CD4-positive, alpha-beta T cell treated with Interleukin-2 at 100 ng/mL for 4 hours (primary cell): Measurements from ENCODE around the gene OSBPL10.
"Not testable (repeated sequence)": the region's sequence is repeated elsewhere in the genome, so short reads cannot be mapped to it uniquely, and the experiment has no call there.

Experiments
- DNase-seq: peaks from one replicate; pipeline ENCODE4 v3.0.0-alpha.2; 2020; ENCODE audit warnings: low spot score

OSBPL10 gene

DNA sequence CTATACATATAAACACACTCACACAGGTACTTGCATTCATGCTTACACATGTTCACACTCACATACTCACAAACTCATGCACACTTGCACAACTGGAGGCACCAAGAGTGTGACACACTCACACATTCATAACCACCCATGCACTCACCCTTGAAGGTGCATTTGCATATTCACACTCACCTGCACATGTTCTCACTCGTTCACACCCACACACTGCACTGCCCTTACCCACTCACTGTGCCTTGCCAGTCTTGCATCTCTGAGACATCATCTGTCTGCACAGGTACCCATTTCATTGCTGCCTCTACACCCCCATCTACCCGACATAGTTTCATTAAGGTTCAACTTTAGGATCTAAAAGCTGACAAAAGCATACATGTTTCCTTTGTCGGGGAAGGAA, 95.8 kb downstream of the OSBPL10 start:
- no peak for DNase-seq

- DNase-seq = no peak
Observed at GRCh38 chr3:31884251-31884650, 96.8 kb downstream of the OSBPL10 start.

DNA sequence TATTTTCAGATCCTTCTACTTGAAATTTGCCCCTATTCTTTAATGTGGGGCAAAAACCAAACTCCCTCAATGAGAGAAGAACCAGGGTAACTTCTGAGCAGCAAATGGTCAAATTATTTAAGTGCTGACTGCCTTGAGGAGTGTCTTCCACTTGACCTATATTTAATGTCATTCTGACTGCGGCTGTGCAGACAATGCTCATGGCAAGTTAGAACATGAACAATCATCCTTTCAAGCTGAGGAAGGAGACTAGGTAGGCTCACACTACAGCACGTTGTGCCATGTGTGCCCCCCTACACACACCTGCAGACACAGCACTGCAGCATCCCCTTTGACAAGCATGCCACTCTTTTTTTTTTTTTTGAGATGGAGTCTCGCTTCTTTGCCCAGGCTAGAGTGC, 98.2 kb downstream of the OSBPL10 start:
- DNase-seq = no peak

DNA sequence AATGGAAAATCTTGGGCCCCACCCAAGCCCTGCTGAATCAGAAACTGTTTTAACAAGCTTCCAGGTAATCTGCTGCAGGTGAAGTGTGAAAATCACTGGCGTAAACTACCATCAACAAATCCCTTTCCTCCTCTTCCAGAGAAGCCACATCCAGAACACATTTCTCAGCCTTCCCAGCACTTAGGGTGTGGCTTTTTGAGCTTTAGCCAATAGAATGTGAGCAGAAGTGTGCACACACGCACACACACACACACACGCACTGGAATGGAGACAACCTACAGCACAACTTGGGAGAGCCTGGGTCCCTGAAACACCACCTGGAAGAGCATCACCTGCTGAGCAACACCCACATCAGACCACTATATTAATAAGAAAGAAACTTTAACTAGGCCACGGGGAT, 98.6 kb downstream of the OSBPL10 start:
- no peak for DNase-seq

GRCh38 chr3:31880482-31881078, 100.5 kb downstream of the OSBPL10 start:
- no peak for DNase-seq

GRCh38 chr3:31880020-31880419, 101.0 kb downstream of the OSBPL10 start:
- DNase-seq = no peak

DNA sequence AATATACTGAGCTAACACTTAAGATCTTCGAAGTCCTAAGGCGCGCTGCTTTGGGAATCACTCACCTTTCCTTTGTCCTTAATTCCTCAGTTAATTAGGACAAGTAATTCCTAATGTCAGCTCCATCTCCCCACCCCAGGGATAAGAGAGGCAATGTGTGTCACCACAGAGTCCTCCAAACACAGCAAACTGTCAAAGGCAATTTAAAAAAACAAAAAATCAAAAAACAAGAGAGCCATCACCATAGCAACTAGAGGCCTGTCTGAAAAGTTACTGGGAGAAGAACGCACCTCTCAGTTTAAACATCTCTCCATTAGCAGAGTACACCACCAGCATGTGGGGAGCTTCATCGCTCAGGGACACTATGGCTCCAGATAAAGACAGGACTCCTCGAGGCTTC, 101.7 kb downstream of the OSBPL10 start:
- no peak for DNase-seq

GRCh38 chr3:31878231-31878838, 102.7 kb downstream of the OSBPL10 start:
- DNase-seq = no peak

DNA sequence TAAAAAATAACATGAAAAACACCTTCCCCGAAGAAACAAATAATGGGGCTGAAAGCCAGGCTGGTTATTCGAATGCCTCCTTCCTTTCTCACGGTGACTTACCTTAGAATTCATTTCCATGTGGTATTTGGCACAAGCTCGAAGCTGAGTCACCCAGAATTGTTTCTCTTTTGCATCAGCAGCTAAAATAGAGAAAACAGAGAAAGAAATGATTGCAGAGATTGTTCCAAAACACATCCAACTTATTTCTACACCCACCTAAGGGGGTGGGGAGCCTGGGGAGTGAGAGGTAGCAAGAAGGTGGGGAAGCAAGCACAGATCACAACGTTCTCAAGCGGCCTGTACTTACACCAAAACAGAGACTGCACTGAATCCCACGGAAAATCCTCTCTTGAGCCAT, 104.7 kb downstream of the OSBPL10 start:
- DNase-seq = no peak

DNA sequence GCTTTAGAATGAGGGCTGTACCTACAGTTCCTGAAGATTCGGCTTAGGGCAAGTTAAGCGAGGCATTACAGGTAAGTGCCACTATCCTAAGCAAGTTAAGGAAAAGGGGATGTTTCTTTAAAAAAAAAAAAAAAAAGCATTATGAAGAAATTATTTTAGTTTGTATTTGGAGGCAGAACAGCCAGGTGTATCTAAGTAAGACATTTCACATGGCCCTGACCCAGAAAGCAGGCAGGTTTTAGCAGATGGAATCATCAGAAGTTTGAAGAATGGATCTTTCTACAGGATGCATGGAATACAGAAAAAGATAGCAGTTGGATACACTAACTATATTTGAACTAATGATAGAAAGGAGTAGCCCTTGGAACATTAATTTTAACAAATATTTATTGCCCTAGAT, 105.6 kb downstream of the OSBPL10 start:
- no peak for DNase-seq

DNA sequence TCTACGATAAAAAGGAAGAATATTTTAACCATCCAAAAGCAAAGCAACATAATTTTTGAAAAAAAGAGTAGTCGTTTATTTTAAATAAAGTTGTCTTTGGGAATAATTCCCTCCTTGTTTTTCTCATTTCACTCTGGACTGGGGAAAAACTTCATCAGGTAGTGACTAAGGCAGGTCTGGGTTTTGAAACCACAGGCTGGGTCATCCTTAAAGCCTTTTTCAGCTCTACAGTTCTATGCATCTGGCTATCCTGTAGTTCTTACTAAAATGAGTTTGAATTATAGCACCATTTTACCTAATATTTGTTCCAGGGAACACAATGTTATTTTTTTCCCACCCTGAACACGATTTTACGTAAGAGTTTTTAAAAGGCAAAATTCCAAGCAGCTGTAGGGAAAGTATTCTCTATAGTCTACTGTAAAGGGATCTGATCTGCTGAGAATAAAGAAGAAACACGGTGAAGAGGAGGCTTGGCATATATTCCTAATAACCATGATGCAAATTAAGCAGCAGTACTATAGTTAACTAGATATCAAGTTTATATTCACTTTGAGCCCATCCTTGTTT, 107.7 kb downstream of the OSBPL10 start:
- no peak for DNase-seq

GRCh38 chr3:31871939-31872507, 109.0 kb downstream of the OSBPL10 start:
- DNase-seq = no peak

DNA sequence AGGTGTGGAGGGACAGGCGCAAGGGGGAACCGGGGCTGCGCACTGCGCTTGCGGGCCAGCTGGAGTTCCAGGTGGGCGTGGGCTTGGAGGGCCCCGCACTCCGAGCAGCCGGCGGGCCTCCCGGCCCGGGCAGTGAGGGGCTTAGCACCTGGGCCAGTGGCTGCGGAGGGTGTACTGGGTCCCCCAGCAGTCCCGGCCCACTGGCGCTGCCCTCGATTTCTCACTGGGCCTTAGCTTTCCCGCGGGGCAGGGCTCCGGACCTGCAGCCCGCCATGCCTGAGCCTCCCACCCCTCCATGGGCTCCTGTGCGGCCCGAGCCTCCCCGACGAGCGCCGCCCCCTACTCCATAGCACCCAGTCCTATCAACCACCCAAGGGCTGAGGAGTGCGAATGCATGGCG, 111.0 kb downstream of the OSBPL10 start:
- not testable (repeated sequence) for DNase-seq

DNA sequence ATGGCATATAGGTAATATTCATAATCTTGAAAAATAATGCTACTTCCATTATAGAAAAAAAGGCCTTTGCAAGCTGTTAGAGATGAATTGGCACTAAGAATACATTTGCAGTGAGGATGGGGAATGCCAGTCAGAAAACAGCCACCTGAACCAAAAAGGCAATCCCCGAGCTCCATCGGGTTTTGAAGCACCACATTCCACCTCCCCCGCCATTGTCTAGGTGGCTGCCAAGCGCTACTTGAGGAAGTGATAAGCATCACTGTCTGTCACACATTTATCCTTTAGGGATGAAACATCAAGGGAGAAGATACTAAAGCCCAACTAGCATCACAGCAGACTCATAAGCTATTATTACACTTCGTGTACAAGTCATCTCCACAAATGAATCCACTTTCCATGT, 112.8 kb downstream of the OSBPL10 start:
- no peak for DNase-seq

GRCh38 chr3:31862666-31863279, 118.3 kb downstream of the OSBPL10 start:
- DNase-seq = no peak

DNA sequence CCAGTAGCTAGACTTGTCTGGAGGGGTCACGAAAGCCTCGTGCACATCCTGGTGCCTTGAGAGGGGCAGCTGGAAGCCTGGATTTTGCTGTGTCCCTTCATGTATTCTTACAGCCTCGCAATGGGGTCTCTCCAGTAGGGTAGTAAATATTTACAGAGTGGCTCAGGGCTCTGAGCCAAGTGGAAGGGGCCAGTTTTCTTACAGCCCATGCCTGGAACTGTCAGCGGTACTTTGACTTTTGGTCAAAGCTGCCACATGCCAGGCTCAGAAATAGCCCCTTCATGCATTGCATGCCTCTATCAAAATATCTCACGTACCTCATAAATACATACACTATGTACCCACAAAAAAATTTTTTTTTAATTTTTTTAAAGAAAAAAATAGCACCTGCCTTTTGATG, 119.2 kb downstream of the OSBPL10 start:
- DNase-seq = no peak

DNA sequence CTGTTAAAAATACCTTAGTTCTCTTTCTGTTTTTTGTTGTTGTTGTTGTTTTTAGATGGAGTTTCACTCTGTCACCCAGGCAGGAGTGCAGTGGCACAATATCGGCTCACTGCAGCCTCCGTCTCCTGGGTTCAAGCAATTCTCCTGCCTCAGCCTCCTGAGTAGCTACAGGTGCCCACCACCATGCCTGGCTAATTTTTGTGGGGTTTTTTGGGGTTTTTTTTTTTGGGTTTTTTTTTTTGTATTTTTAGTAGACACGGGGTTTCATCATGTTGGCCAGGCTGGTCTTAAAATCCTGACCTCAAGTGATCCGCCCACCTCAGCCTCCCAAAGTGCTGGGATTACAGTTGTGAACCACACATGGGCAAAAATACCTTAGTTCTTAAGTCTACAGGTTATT, 120.4 kb downstream of the OSBPL10 start:
- DNase-seq = not testable (repeated sequence)

GRCh38 chr3:31859245-31859644, 121.8 kb downstream of the OSBPL10 start:
- no peak for DNase-seq

GRCh38 chr3:31858439-31858838, 122.6 kb downstream of the OSBPL10 start:
- DNase-seq = no peak

- DNase-seq = no peak
Observed at GRCh38 chr3:31853580-31853979, 127.5 kb downstream of the OSBPL10 start.

GRCh38 chr3:31851278-31851677, 129.8 kb downstream of the OSBPL10 start:
- DNase-seq = no peak

DNA sequence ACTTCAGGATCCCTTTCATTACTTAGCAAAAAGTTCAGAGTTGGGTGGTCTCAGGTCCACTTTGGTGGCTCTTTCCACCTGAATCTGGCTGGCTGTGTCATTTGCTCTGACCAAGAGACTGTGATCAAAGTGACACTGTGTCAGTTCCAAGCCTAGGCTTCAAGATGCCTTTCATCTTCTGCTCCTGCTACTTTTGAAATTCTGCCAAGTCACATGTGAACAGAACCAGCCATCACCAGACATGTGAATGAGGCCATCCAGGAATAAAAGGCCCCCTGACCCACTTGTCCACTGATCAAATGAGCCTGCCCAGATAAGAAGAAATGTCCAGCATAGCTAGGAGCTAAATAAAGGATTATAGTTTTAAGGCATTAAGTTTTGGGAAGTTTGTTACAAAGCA, 132.2 kb downstream of the OSBPL10 start:
- no peak for DNase-seq

DNA sequence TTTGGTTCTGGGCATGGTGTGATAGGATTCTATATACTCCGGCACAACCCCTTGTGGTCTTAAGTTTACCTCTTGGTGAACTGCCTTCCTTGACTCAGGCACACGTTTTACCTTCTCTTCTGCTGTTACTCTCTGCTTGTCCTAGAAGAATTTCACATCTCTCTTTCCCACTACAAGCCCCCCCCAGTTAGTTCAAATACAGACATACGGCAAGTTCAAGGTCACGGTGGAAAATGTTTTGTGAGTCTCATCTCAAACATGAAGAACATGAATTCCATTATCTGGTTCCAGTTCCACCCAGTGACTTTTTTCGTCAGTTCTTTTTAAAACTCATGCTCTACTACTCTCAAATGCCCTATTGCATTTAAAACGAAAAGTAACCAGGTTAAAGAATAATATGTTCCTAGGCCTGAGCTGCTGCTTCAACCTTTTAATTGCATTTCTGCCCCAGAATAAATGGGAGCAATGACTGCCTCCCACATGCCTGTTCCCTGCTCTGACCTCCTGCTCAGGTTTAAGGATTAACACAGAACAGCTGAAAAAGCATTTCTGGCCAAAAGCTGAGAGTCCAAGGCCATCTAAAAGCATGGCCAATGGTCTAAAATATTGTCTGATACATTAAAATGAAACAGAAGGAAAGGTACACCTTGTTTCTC, 132.8 kb downstream of the OSBPL10 start:
- DNase-seq = no peak
